Activated CD4-positive, alpha-beta T cell treated with anti-CD3 and anti-CD28 coated beads for 24 hours (primary cell): ENCODE data around the gene TAS1R2.

Experiments
- DNase-seq, 2 donors: peaks; one replicate each; pipeline ENCODE4 v3.0.0-alpha.2; 2020; ENCODE audit warnings: low read depth in 2 of 2

TAS1R2 gene

GRCh38 chr1:18820791-18821641 is 38.4 kb downstream of the TAS1R2 start:
- peak; percentile 50 to 65 for DNase-seq

GRCh38 chr1:18819986-18820790 is 39.3 kb downstream of the TAS1R2 start:
- no peak for DNase-seq

GRCh38 chr1:18819203-18819602 is 40.3 kb downstream of the TAS1R2 start:
- no peak for DNase-seq

- no peak for DNase-seq
These were observed 41.5 kb downstream of the TAS1R2 start for GRCh38 chr1:18817795-18818435.

- DNase-seq, result no peak
These were observed 42.1 kb downstream of the TAS1R2 start for GRCh38 chr1:18817316-18817715.

- no peak for DNase-seq
These were observed 42.7 kb downstream of the TAS1R2 start for GRCh38 chr1:18816808-18817207.

GRCh38 chr1:18814874-18815531 is 44.5 kb downstream of the TAS1R2 start:
- no peak for DNase-seq

- no peak for DNase-seq
These were observed 45.0 kb downstream of the TAS1R2 start for GRCh38 chr1:18814425-18814824.

- DNase-seq, result no peak
These were observed 47.0 kb downstream of the TAS1R2 start for GRCh38 chr1:18812453-18812939.

GRCh38 chr1:18811733-18812452 is 47.6 kb downstream of the TAS1R2 start:
- DNase-seq, result no peak

GRCh38 chr1:18809953-18810899 is 49.2 kb downstream of the TAS1R2 start:
- no peak for DNase-seq

- DNase-seq, result no peak
These were observed 50.9 kb downstream of the TAS1R2 start for GRCh38 chr1:18808550-18808949.

- no peak for DNase-seq
These were observed 52.0 kb downstream of the TAS1R2 start for GRCh38 chr1:18807334-18808063.

- DNase-seq, result no peak
These were observed 53.3 kb downstream of the TAS1R2 start for GRCh38 chr1:18805925-18806849.

- no peak for DNase-seq
These were observed 54.1 kb downstream of the TAS1R2 start for GRCh38 chr1:18805150-18805879.

- no peak for DNase-seq
These were observed 55.6 kb downstream of the TAS1R2 start for GRCh38 chr1:18803851-18804250.

GRCh38 chr1:18803151-18803791 is 56.2 kb downstream of the TAS1R2 start:
- DNase-seq, result no peak
